ENCODE measurements around the gene INS. TPM values are rescaled to one million over a fixed set of nuclear protein-coding genes. Genes with fewer than 3 reads are reported as not detected.

INS gene
- total and polyA plus RNA-seq, 2 of the 13 experiments (the other 11 are each of a cell fraction or from before 2014, with no cell fraction given) = not detected

- no peak for TF ChIP-seq ZNF20 (CRISPR knock-in tag; IDR thresholded peaks at IDR 0.05)
- no peak for TF ChIP-seq CSRNP2 (CRISPR knock-in tag; conservative IDR thresholded peaks at IDR 0.05; ENCODE audit: low read depth)
- no peak for TF ChIP-seq MYC (CRISPR knock-in tag; IDR thresholded peaks at IDR 0.05; ENCODE audit: borderline replicate concordance)
- no peak for TF ChIP-seq ONECUT2 (CRISPR knock-in tag; IDR thresholded peaks at IDR 0.05)
- peak; percentile 88 for TF ChIP-seq SMC3 (IDR thresholded peaks at IDR 0.05; ENCODE audit: low read length)
- TF ChIP-seq ZFP36L1 (CRISPR knock-in tag; IDR thresholded peaks at IDR 0.05) = no peak
- no peak for TF ChIP-seq PRDM4 (CRISPR knock-in tag; IDR thresholded peaks at IDR 0.05; ENCODE audit: borderline replicate concordance)
- no peak for TF ChIP-seq CBX5 (CRISPR knock-in tag; IDR thresholded peaks at IDR 0.05; ENCODE audit: borderline replicate concordance)
- no peak for TF ChIP-seq ZNF691 (CRISPR knock-in tag; IDR thresholded peaks at IDR 0.05; ENCODE audit: borderline replicate concordance, low read depth)
- no peak for TF ChIP-seq STAT5B (CRISPR knock-in tag; IDR thresholded peaks at IDR 0.05)
- no peak for TF ChIP-seq ZNF572 (CRISPR knock-in tag; IDR thresholded peaks at IDR 0.05)
- TF ChIP-seq ZNF609 (CRISPR knock-in tag; IDR thresholded peaks at IDR 0.05; ENCODE audit: borderline replicate concordance) = no peak
- no peak for TF ChIP-seq ZNF121 (CRISPR knock-in tag; IDR thresholded peaks at IDR 0.05)
- 0 out of 2 replicates have a peak, but pooled peaks have one; percentile 31 for TF ChIP-seq AKAP8 (CRISPR knock-in tag; IDR thresholded peaks at IDR 0.05)
- no peak for TF ChIP-seq ZBTB37 (CRISPR knock-in tag; IDR thresholded peaks at IDR 0.05)
- no peak for TF ChIP-seq CBX2 (IDR thresholded peaks at IDR 0.05; ENCODE audit: low read depth, low read length)
- TF ChIP-seq CBX2 (CRISPR knock-in tag; IDR thresholded peaks at IDR 0.05; ENCODE audit: low read depth) = no peak
Observed at GRCh38 chr11:2151500-2152257, 9.3 kb downstream of the INS start (continued).

Data from HepG2 (cell line).